Measurements from ENCODE around the gene SEC63. TPM values are rescaled to one million over a fixed set of nuclear protein-coding genes. Genes with fewer than 3 reads are reported as not detected.
A peak's percentile ranks its signal among the peaks of the same experiment; 100 is the strongest.
"Not testable (repeated sequence)": the region's sequence is repeated elsewhere in the genome, so short reads cannot be mapped to it uniquely, and the experiment has no call there.

SEC63 gene
- 60.0 TPM for total RNA-seq

DNA sequence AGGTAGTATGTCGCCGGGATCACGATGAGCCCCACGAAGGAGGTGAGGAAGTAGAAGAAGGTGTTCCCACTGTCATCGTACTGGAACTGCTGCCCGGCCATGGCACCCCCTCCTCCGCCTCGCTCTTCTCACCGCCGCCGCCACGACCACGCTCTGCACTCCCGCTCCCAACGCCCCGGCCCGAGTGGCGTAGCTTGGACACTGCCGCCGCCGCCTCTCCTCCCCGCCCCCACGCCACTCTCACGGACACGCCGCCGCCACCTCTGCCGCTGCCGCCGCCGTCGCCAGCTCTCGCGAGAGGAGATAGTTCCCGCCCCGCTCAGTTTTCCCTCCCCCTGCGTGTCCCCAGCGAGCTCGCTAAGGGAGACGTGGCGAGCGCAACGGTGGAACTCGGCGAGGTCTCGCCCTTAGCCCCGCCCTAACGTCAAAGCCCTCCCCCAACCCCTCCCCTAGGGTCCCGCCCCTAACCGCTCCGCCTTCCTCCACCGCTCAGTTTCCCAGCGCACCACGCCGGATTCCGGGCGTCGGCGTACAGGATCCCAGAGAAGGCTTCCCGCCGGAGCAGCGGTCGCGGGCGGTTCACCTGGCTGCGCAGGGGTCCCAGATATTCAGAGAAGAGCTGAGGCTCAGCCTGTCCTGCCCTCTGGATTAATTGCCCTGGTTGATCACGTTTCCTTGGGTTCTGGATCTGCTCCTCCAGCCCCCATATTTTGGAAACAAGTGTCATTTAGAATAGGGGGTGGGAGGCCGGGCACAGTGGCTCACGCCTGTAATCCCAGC lies at the start of gene SEC63:
Gene SEC63, minus strand, starts transcription at position 300 of the 780 bp plus-strand sequence. Its CDS starts 199 bp downstream, at position 101.
- DNase-seq: peak; percentile 98

DNA sequence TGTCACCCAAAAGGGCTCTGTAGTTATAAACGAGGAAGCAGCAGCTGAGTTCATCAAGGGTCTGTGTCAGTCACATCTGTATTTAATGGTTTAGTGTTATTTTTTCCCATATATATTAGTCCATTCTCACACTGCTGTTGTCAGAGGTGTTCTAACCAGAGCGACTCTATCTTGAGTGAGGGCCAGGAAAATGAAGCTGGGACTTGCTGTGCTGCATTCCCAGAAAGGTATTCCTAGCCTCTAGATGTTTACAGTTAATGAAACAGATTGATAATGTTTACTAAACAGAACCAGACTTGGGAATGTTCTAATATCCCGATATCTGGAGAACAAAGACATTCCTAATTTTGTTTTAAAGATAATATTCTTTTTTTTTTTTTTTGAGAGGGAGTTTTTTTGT lies 48.0 kb upstream of the SEC63 start:
- no peak for DNase-seq

- no peak for DNase-seq
Measured at GRCh38 chr6:108004861-108005260, 46.9 kb upstream of the SEC63 start.

DNA sequence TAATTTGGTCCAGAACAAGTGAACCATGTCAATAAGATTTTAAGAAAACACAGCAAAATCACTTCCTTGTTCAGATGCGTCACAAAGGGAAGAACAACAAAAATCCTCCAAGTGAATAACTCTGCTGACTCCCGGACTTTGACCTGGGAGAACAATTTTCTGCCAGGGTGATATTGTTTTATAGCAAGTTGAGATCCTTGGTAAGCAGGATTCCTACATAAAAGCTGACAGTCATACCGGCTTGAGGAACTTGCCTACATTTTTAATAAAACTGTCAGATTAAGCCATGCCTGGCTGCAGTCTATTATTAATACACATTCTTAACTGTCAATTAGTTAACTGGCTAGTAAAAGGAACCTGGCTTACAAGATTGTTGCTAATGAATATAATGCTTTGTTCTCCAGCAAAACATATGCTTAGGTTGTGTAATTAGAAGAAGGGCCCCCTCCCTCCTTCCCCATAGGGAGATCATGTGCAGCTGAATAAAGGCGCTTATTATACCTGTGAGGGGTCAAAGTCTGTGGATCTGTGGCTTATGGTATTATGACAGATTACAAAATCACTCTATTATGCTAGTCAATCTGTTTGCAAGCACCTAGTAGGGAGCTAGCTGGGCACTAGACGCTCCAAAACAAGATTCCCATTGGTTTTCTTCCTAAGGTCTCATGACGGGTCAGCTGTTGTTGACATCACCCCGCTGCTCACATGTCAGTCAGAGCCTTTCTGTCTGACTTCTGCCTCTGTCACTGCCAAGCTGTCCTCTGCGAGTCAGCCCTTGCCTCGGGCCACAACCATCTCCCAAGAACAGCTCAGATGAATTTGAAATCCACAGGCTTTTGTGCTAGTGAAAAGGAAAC lies 44.6 kb upstream of the SEC63 start:
- peak; percentile 56 for DNase-seq

DNA sequence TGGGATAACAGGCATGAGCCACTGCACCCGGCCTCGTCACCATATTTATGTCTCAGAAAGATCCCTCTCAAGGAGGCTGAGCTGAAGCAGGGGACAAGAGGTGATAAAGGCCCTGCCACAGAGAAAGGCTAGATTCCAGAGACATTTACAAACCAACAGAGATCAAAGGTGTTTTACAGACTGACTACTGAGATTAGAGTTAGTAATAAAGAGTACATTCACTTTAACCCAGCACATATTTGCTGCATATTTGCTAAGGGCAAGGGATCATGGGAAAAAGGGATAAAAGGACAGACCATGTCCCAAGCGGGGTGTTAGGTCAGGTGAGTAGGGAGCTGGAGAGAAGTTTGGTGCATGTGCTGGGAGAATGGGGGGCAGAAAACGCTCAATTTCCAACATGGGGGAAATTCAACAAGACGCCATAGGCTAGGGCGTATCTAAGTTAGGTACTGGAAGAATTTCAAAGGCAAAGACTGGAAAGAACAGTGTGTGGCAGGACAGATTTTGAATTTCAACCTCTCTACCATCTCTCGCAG lies 43.8 kb upstream of the SEC63 start:
- DNase-seq: no peak

DNA sequence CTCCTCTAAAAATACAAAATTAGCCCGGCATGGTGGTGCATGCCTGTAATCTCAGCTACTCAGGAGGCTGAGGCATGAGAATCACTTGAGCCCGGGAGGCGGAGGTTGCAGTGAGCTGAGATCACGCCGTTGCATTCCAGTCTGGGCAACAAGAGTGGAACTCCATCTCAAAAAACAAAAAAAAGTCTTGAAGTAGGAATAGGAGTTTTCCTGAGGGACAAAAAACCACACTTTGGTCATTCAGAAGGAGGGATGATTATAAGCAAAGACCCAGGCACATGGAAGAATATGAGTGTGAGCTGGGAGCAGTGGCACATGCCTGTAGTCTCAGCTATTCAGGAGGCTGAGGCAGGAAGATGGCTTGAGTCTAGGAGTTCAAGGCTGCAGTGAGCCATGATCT lies 42.3 kb upstream of the SEC63 start:
- not testable (repeated sequence) for DNase-seq

GRCh38 chr6:107999341-107999740 lies 41.3 kb upstream of the SEC63 start:
- DNase-seq: no peak

- no peak for DNase-seq
Measured at GRCh38 chr6:107991772-107992550, 34.0 kb upstream of the SEC63 start.

- DNase-seq: no peak
Measured at GRCh38 chr6:107991061-107991460, 33.1 kb upstream of the SEC63 start.

DNA sequence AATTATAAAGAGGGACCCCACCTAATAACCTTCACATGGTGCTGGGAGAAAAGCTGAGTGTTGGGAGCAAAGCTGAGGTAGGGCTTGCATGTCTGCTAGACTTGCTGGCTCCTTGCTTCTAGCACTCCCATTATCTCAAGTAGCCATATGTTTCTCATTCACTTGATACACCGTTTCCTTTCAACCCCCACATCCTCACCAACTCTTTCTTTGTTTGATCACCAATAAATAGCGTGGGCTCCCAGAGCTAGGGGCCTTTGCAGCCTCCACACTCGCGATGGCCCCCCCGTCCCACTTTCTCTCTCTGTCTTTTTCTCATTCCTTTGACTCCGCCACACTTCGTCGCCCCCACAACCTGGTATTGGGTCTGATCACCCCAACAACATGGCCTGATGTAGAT lies 32.6 kb upstream of the SEC63 start:
- not testable (repeated sequence) for DNase-seq

DNA sequence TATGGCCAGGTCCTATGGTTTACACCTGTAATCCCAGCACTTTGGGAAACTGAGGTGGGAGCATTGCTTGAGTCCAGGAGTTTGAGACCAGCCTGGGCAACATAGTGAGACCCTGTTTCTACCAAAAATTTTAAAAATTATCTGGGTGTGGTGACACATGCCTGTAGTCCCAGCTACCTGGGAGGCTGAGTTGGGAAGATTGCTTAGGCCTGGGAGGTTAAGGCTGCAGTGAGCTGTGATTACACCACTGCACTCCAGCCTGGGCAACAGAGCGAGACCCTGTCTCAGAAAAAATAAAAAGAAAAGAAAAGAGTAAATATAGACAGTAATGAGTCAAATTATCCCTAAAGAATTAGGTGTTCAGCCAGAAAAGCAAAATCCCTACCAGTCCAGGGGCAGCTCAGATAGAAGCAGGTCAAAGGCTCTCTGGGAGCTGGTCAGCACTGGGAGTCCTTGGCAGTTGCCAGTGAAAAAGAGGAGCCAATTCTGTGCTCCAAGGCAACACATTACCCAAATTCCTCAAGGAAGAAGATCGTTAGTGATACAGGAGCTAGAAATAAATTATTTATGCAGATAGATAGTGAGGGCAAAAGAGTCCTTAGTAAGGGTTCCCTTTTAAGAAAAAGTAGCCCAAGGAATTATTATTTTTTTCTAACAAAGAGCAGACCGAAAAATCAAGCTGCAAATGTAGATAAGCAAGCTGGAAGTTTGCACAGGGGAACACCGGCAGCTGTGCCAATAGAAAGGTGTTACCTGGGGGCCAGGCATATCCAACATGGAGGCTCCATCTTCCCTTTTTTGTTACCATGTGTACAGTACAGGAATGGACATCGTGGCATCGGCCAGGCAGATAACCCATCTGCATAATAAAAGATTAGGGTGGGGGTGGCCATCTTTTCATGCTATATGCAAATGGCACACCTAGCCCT lies 31.4 kb upstream of the SEC63 start:
- no peak for DNase-seq

GRCh38 chr6:107988570-107988969 lies 30.6 kb upstream of the SEC63 start:
- no peak for DNase-seq

GRCh38 chr6:107987805-107988204 lies 29.8 kb upstream of the SEC63 start:
- no peak for DNase-seq

- peak; percentile 9 for DNase-seq
Measured at GRCh38 chr6:107985701-107986100, 27.7 kb upstream of the SEC63 start.

- no peak for DNase-seq
Measured at GRCh38 chr6:107983811-107984210, 25.8 kb upstream of the SEC63 start.

- no peak for DNase-seq
Measured at GRCh38 chr6:107982486-107982885, 24.5 kb upstream of the SEC63 start.

- DNase-seq: no peak
Measured at GRCh38 chr6:107981695-107982094, 23.7 kb upstream of the SEC63 start.

DNA sequence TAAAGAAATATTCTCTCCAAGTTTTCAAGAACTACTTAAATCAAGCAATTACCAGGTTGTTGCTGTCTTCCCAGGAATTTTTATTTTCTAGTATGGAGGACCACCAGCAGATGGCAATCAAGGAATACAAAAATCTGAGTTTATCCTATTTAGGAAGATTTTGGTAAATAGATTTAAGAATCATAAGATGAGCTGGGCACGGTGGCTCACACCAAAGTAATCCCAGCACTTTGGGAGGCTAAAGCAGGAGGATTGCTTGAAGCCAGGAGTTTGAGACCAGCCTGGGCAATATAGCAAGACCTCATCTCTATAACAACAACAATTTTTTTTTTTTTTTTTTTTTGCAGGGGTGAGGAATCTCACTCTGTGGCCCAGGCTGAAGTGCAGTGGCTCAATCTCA lies 19.3 kb upstream of the SEC63 start:
- peak; percentile 70 for DNase-seq

DNA sequence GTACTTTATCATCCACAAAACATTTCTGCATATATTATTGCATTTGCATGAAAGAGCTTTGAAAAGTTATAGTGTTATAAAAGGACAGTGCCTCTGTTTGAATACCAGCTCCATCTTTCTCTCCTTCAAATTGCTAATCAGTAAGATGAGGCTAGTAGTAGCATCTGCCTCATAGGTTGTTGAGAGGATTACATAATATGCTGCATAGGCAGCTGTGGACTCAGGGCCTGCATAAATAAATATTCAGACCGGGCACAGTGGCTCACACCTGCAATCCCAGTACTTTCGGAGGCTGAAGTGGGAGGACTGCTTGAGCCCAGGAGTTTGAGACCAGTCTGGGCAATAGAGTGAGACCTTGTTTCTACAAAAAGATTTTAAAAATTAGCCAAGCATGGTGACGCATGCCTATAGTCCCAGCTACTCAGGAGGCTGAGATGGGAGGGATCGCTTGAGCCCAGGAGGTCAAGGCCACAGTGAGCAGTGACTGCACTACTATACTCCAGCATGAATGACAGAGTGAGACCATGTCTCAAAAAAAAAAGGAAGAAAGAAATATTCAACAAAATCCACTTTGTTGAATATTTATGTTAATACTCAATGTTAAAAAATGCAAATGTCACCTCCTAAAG lies 18.3 kb upstream of the SEC63 start:
- no peak for DNase-seq

GRCh38 chr6:107973594-107973993 lies 15.6 kb upstream of the SEC63 start:
- no peak for DNase-seq

Data from tongue (tissue), 2 donors.